ENCODE results near the gene IL17D. TPM values are rescaled to one million over a fixed set of nuclear protein-coding genes. Genes with fewer than 3 reads are reported as not detected.

The IL17D gene
- total RNA-seq, 1 donor from 2014 or later = 5.4 TPM

GRCh38 chr13:20749377-20749776, 45.9 kb downstream of the IL17D start:
- DNase-seq (ENCODE audit: low spot score in 2 of 2, unreplicated experiment in 2 of 2) = no peak
- no peak overlapping the region for H3K4me3 Mint-ChIP-seq
- peaks cover 68% of the 10 kb centered on the region for H3K9me3 Mint-ChIP-seq
- no peaks in the 10 kb centered on the region for H3K4me1 Mint-ChIP-seq
- no peaks in the 10 kb centered on the region for H3K27me3 Mint-ChIP-seq (ENCODE audit: low read depth)
- no peak for TF ChIP-seq CTCF (IDR thresholded peaks at IDR 0.05; ENCODE audit: unreplicated experiment)
- no peak overlapping the region for H3K27ac Mint-ChIP-seq
- H3K36me3 Mint-ChIP-seq = peaks cover 60% of the 10 kb centered on the region

- H3K27me3 Mint-ChIP-seq (ENCODE audit: low read depth) = no peaks in the 10 kb centered on the region
- no peak overlapping the region for H3K27ac Mint-ChIP-seq
- TF ChIP-seq CTCF (IDR thresholded peaks at IDR 0.05; ENCODE audit: unreplicated experiment) = no peak
These were observed 50.5 kb downstream of the IL17D start for GRCh38 chr13:20754009-20754408.

GRCh38 chr13:20760872-20761271, 57.4 kb downstream of the IL17D start:
- no peaks in the 10 kb centered on the region for H3K27me3 Mint-ChIP-seq (ENCODE audit: low read depth)
- no peak for TF ChIP-seq CTCF (IDR thresholded peaks at IDR 0.05; ENCODE audit: unreplicated experiment)

More at GRCh38 chr13:20754009-20754408, 50.5 kb downstream of the IL17D start:
- Mint-ChIP-seq H3K9me3 (peaks cover 92% of the 10 kb centered on the region), H3K36me3 (peaks cover 68% of the 10 kb centered on the region), H3K4me1 (no peaks in the 10 kb centered on the region), H3K4me3 (no peak overlapping the region)
- DNase-seq (ENCODE audit: low spot score in 2 of 2, unreplicated experiment in 2 of 2) = no peak

GRCh38 chr13:20767309-20767943, 63.9 kb downstream of the IL17D start:
- Mint-ChIP-seq H3K27me3 (ENCODE audit: low read depth) (no peaks in the 10 kb centered on the region), H3K36me3 (peaks cover 44% of the 10 kb centered on the region), H3K27ac (no peak overlapping the region), H3K9me3 (peaks cover 40% of the 10 kb centered on the region), H3K4me3 (no peak overlapping the region), H3K4me1 (peaks cover 3% of the 10 kb centered on the region)
- no peak for TF ChIP-seq CTCF (IDR thresholded peaks at IDR 0.05; ENCODE audit: unreplicated experiment)
- no peak for DNase-seq (ENCODE audit: low spot score in 2 of 2, unreplicated experiment in 2 of 2)

More at GRCh38 chr13:20760872-20761271, 57.4 kb downstream of the IL17D start:
- Mint-ChIP-seq H3K4me3 (no peak overlapping the region), H3K27ac (no peak overlapping the region), H3K9me3 (peaks cover 44% of the 10 kb centered on the region), H3K4me1 (no peaks in the 10 kb centered on the region), H3K36me3 (peaks cover 30% of the 10 kb centered on the region)
- no peak for DNase-seq (ENCODE audit: low spot score in 2 of 2, unreplicated experiment in 2 of 2)

GRCh38 chr13:20769091-20769490, 65.6 kb downstream of the IL17D start:
- no peak overlapping the region for H3K27ac Mint-ChIP-seq
- no peak overlapping the region for H3K4me3 Mint-ChIP-seq
- H3K9me3 Mint-ChIP-seq = peaks cover 40% of the 10 kb centered on the region
- DNase-seq (ENCODE audit: low spot score in 2 of 2, unreplicated experiment in 2 of 2) = no peak
- peaks cover 15% of the 10 kb centered on the region for H3K4me1 Mint-ChIP-seq
- no peaks in the 10 kb centered on the region for H3K27me3 Mint-ChIP-seq (ENCODE audit: low read depth)
- no peak for TF ChIP-seq CTCF (IDR thresholded peaks at IDR 0.05; ENCODE audit: unreplicated experiment)
- H3K36me3 Mint-ChIP-seq = peaks cover 44% of the 10 kb centered on the region
